Mesenchymal stem cell (in vitro differentiated cells and primary cell): ENCODE measurements around the gene TNFRSF8.

ENCODE experiments used
- DNase-seq: peaks from one replicate; pipeline ENCODE4 v3.0.0-alpha.2; 2013
- H2AFZ ChIP-seq: one replicate; pipeline ENCODE4 v1.6.1; 2013; ENCODE audit warnings: low read depth, mild to moderate bottlenecking, control low read depth, inconsistent platforms, low read length, moderate library complexity
- H2AK5ac ChIP-seq: 2 replicates; pipeline ENCODE4 v1.6.1; 2013; ENCODE audit warnings: low read length, moderate library complexity, mild to moderate bottlenecking, inconsistent platforms; ENCODE audit not compliant: severe bottlenecking
- H2BK120ac ChIP-seq: one replicate; pipeline ENCODE4 v1.6.1; 2013; ENCODE audit warnings: low read depth, mild to moderate bottlenecking, inconsistent platforms, low read length, moderate library complexity
- H2BK12ac ChIP-seq, 2 experiments: one replicate each; pipeline ENCODE4 v1.6.1; 2013; ENCODE audit warnings: inconsistent platforms in 2 of 2, low read length in 2 of 2, mild to moderate bottlenecking in 2 of 2, moderate library complexity in 2 of 2, control low read depth in 1 of 2
- H2BK15ac ChIP-seq: one replicate; pipeline ENCODE4 v1.6.1; 2013; ENCODE audit warnings: mild to moderate bottlenecking, low read depth, inconsistent platforms; ENCODE audit not compliant: poor library complexity, severe bottlenecking
- H2BK5ac ChIP-seq: 2 replicates; pipeline ENCODE4 v1.6.1; 2013; ENCODE audit warnings: low read depth, mild to moderate bottlenecking, low read length, control low read depth, inconsistent platforms; ENCODE audit not compliant: poor library complexity, severe bottlenecking
- H3K14ac ChIP-seq, 2 experiments: one replicate each; pipeline ENCODE4 v1.6.1; 2013; ENCODE audit warnings: inconsistent platforms in 2 of 2, low read length in 2 of 2, control low read depth in 1 of 2, mild to moderate bottlenecking in 1 of 2, moderate library complexity in 1 of 2
- H3K18ac ChIP-seq, 2 experiments: one replicate each; pipeline ENCODE4 v1.6.1; 2013; ENCODE audit warnings: inconsistent platforms in 2 of 2, low read length in 2 of 2, control low read depth in 1 of 2, low read depth in 1 of 2, mild to moderate bottlenecking in 1 of 2
- H3K23ac ChIP-seq, 2 experiments: one replicate each; pipeline ENCODE4 v1.6.1; 2013; ENCODE audit warnings: inconsistent platforms in 2 of 2, low read length in 2 of 2, mild to moderate bottlenecking in 2 of 2, moderate library complexity in 2 of 2, control low read depth in 1 of 2
- H3K27ac ChIP-seq: 2 replicates; pipeline ENCODE4 v1.5.1; 2013; ENCODE audit warnings: mild to moderate bottlenecking, moderate library complexity, low read length, control low read depth, inconsistent platforms; ENCODE audit not compliant: poor library complexity, severe bottlenecking
- H3K27me3 ChIP-seq, 2 experiments: 2 replicates each; pipeline versions ENCODE4 v1.6.1 to v1.7.0; 2013; ENCODE audit warnings: low read length in 2 of 2, mild to moderate bottlenecking in 2 of 2, moderate library complexity in 2 of 2, control low read depth in 1 of 2, inconsistent platforms in 1 of 2; ENCODE audit not compliant: control insufficient read depth in 1 of 2, insufficient read depth in 1 of 2
- H3K36me3 ChIP-seq, 2 experiments: 2 replicates each; pipeline versions ENCODE4 v1.6.1 to v1.7.0; 2013; ENCODE audit warnings: low read length in 2 of 2, control low read depth in 1 of 2, inconsistent platforms in 1 of 2, low read depth in 1 of 2, mild to moderate bottlenecking in 1 of 2; ENCODE audit not compliant: insufficient read depth in 2 of 2, control insufficient read depth in 1 of 2
- H3K4ac ChIP-seq, 2 experiments: one replicate each; pipeline ENCODE4 v1.6.1; 2013; ENCODE audit warnings: inconsistent platforms in 2 of 2, low read length in 2 of 2, mild to moderate bottlenecking in 2 of 2, moderate library complexity in 2 of 2, control low read depth in 1 of 2, low read depth in 1 of 2
- H3K4me1 ChIP-seq: 2 replicates; pipeline ENCODE4 v1.6.1; 2013; ENCODE audit warnings: low read depth, low read length, control low read depth; ENCODE audit not compliant: control insufficient read depth, insufficient read depth
- H3K4me2 ChIP-seq: 2 replicates; pipeline ENCODE4 v1.6.1; 2013; ENCODE audit warnings: low read length, mild to moderate bottlenecking, inconsistent platforms; ENCODE audit not compliant: poor library complexity, severe bottlenecking
- H3K4me3 ChIP-seq, 2 experiments: 2 replicates each; pipeline versions ENCODE4 v1.5.1 to v1.7.0; 2013; ENCODE audit warnings: low read length in 2 of 2, mild to moderate bottlenecking in 2 of 2, control low read depth in 1 of 2, low read depth in 1 of 2; ENCODE audit not compliant: insufficient read depth in 1 of 2
- H3K79me1 ChIP-seq: replicated peaks from 2 replicates; pipeline ENCODE4 v1.6.1; 2013; ENCODE audit warnings: mild to moderate bottlenecking, control low read depth, low read length, inconsistent platforms; ENCODE audit not compliant: poor library complexity, severe bottlenecking
- H3K9ac ChIP-seq: 2 replicates; pipeline ENCODE4 v1.7.0; 2013; ENCODE audit warnings: mild to moderate bottlenecking, low read length, moderate library complexity
- H3K9me3 ChIP-seq: 2 replicates; pipeline ENCODE4 v1.7.0; 2013; ENCODE audit warnings: mild to moderate bottlenecking, low read length; ENCODE audit not compliant: control insufficient read depth
- H4K8ac ChIP-seq: one replicate; pipeline ENCODE4 v1.6.1; 2013; ENCODE audit warnings: inconsistent platforms, mild to moderate bottlenecking, low read length, moderate library complexity
- H4K91ac ChIP-seq: one replicate; pipeline ENCODE4 v1.6.1; 2013; ENCODE audit warnings: mild to moderate bottlenecking, low read length, inconsistent platforms
- WGBS: methylation state at CpG from one replicate; pipeline ENCODE4 v1.1.7; 2013; ENCODE audit warnings: mixed read lengths; 5-methylcytosine and 5-hydroxymethylcytosine counted together

Gene TNFRSF8

GRCh38 chr1:12143631-12144155, 80.6 kb downstream of the TNFRSF8 start:
- H3K4ac ChIP-seq, result no peak overlapping the region
- H3K4me3 ChIP-seq, result no peak overlapping the region
- peak overlapping the region; percentile 89 for H4K91ac ChIP-seq
- peak overlapping the region; percentile 88 to 90 for H3K18ac ChIP-seq
- no peak overlapping the region for H2BK15ac ChIP-seq
- peak overlapping the region; percentile 31 for H3K9ac ChIP-seq
- H3K23ac ChIP-seq, result no peak overlapping the region
- no peaks in the 10 kb centered on the region for H3K9me3 ChIP-seq
- peak overlapping the region; percentile 16 to 49 for H2BK12ac ChIP-seq
- H3K14ac ChIP-seq, result no peak overlapping the region
- H2AK5ac ChIP-seq, result no peak overlapping the region
- H2BK120ac ChIP-seq, result no peak overlapping the region
- H4K8ac ChIP-seq, result peak overlapping the region; percentile 86
- no peak overlapping the region for H2AFZ ChIP-seq
- H3K79me1 ChIP-seq, result no peaks in the 10 kb centered on the region
- H3K27ac ChIP-seq, result no peak overlapping the region
- H2BK5ac ChIP-seq, result no peak overlapping the region
- 36% methylated on average over 16 of the region's 17 CpGs for WGBS
- peaks cover 11% of the 10 kb centered on the region for H3K4me1 ChIP-seq
- no peaks in the 10 kb centered on the region for H3K36me3 ChIP-seq
- H3K27me3 ChIP-seq, result no peaks in the 10 kb centered on the region
- peak; percentile 96 for DNase-seq
- no peak overlapping the region for H3K4me2 ChIP-seq

DNA sequence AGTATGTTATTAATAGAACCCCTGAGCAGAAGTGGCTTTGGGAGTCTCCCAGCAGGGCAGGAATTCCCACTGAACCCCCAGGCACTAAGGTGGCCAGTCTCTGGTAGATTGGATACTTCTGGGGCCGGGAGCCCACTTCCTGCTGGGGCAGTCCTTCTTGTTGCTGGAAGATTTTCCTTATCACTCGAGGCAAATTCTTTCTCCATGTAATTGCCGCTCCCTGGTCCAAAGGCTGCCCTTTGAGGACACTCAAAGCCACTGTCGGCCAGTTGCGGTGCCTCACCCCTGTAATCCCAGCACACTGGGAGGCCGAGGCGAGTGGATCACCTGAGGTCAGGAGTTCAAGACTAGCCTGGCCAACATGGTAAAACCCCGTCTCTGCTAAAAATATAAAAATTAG, 81.1 kb downstream of the TNFRSF8 start:
- Histone ChIP-seq H2AK5ac (no peak overlapping the region), H3K9ac (peak overlapping the region; percentile 3), H3K36me3 (no peaks in the 10 kb centered on the region), H2BK12ac (peak overlapping the region in 1 of 2 experiments; percentile 88), H3K4me3 (no peak overlapping the region), H3K4me1 (peaks cover 11% of the 10 kb centered on the region), H3K23ac (no peak overlapping the region), H3K4ac (peak overlapping the region in 1 of 2 experiments; percentile 52), H2BK5ac (no peak overlapping the region), H3K18ac (peak overlapping the region in 1 of 2 experiments; percentile 56), H2BK120ac (no peak overlapping the region), H4K91ac (no peak overlapping the region), H3K14ac (no peak overlapping the region), H3K79me1 (no peaks in the 10 kb centered on the region), H3K27ac (no peak overlapping the region), H4K8ac (no peak overlapping the region), H3K27me3 (no peaks in the 10 kb centered on the region), H3K4me2 (no peak overlapping the region), H2AFZ (no peak overlapping the region), H3K9me3 (peaks cover under 1% of the 10 kb centered on the region), H2BK15ac (no peak overlapping the region)
- DNase-seq, result no peak
- 86% methylated on average over 8 of the region's 8 CpGs for WGBS

GRCh38 chr1:12144969-12145368, 81.9 kb downstream of the TNFRSF8 start:
- no peak overlapping the region for H4K8ac ChIP-seq
- no peak overlapping the region for H2BK120ac ChIP-seq
- no peaks in the 10 kb centered on the region for H3K36me3 ChIP-seq
- H3K4me2 ChIP-seq, result no peak overlapping the region
- H2AFZ ChIP-seq, result no peak overlapping the region
- no peaks in the 10 kb centered on the region for H3K79me1 ChIP-seq
- no peak overlapping the region for H3K9ac ChIP-seq
- no peaks in the 10 kb centered on the region for H3K27me3 ChIP-seq
- 98% methylated on average over 4 of the region's 4 CpGs for WGBS
- H2BK12ac ChIP-seq, result peak overlapping the region; percentile 15 to 61
- no peak overlapping the region for H2BK5ac ChIP-seq
- peaks cover 8% of the 10 kb centered on the region for H3K9me3 ChIP-seq
- peak overlapping the region; percentile 1 for H2BK15ac ChIP-seq
- H3K18ac ChIP-seq, result no peak overlapping the region
- H3K27ac ChIP-seq, result no peak overlapping the region
- no peak overlapping the region for H3K14ac ChIP-seq
- H2AK5ac ChIP-seq, result no peak overlapping the region
- H3K4me3 ChIP-seq, result no peak overlapping the region
- H3K4ac ChIP-seq, result peak overlapping the region in 1 of 2 experiments; percentile 10
- H4K91ac ChIP-seq, result peak overlapping the region; percentile 15
- no peak overlapping the region for H3K23ac ChIP-seq
- DNase-seq, result no peak
- peaks cover 8% of the 10 kb centered on the region for H3K4me1 ChIP-seq

GRCh38 chr1:12145616-12146342, 82.7 kb downstream of the TNFRSF8 start:
- Histone ChIP-seq H2BK5ac (no peak overlapping the region), H2BK120ac (no peak overlapping the region), H3K4me1 (peaks cover 8% of the 10 kb centered on the region), H3K4ac (peak overlapping the region; percentile 3 to 12), H3K14ac (no peak overlapping the region), H4K8ac (no peak overlapping the region), H3K23ac (no peak overlapping the region), H3K36me3 (no peaks in the 10 kb centered on the region), H3K27me3 (no peaks in the 10 kb centered on the region), H3K79me1 (no peaks in the 10 kb centered on the region), H2BK12ac (peak overlapping the region; percentile 72 to 73), H3K9me3 (peaks cover 8% of the 10 kb centered on the region), H2AK5ac (no peak overlapping the region), H3K9ac (no peak overlapping the region), H3K18ac (peak overlapping the region in 1 of 2 experiments; percentile 18), H2AFZ (no peak overlapping the region), H3K4me3 (no peak overlapping the region), H3K27ac (no peak overlapping the region), H2BK15ac (no peak overlapping the region), H3K4me2 (no peak overlapping the region), H4K91ac (peak overlapping the region; percentile 80)
- no peak for DNase-seq
- WGBS, result 95% methylated on average over 8 of the region's 12 CpGs
